Suppressor macrophage treated with lipopolysaccharide for 4 hours (primary cell): ENCODE results near the gene ALDH9A1.

Experiments
- DNase-seq: peaks from one replicate; pipeline ENCODE4 v3.0.0-alpha.2; 2020

The ALDH9A1 gene

DNA sequence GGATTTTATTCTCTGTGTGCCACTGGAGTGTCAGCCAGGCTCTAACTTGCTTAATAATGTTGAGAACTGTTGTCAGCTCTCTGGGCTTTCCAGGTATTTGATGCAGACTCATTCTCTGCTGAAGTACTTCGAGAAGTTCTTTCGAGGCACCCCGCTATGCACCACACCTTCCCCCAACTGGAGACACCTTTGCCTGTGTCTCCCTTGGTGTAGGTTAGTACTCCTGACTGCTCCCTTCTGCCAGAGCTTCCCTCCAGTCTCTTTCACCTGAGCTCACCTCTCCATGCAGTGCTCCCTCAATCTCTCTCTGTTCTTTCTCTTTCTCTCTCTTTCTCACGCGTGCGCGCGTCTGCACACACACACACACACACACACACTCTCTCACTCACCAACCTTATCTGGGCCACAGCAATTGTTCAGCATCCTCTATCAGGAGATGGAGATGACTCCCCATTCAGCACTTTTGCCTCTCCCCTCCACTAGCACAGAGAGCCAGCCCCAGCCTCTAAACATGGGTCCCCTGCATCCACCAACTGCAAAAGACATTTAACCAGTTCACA lies 81.3 kb downstream of the ALDH9A1 start:
- DNase-seq: no peak

DNA sequence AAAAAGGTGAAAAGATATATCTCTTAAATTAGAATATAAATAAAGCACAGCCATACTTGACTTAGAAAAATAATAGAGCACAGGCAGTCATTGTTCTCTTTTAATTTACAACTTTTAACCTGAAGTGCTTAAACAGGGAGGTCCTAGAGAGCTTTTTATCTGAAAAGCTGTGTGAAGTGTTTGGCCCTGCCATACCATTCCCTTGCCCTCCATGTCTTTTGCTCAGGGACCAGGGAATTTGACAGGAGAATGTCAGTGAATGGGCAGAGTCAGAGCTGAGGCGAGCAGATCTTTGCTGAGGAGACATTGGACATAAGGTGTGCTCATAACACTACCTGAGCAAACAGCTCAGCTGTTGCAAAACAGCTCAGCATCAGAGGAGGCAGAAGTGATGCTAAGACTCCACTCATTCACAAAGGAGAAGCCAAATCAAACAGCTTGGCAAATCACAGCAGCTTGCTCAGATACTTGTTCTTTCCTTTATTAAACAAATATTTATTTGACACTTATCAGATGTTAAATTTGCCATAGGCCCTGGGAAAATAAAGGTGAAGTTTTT lies 82.2 kb downstream of the ALDH9A1 start:
- DNase-seq: no peak
